Glutamatergic neuron (in vitro differentiated cells): ENCODE results near the gene MB. TPM values are rescaled to one million over a fixed set of nuclear protein-coding genes. Genes with fewer than 3 reads are reported as not detected.

Experiments
- DNase-seq: peaks from one replicate; pipeline ENCODE4 v3.0.0; 2022
- H3K27ac Mint-ChIP-seq: one replicate; pipeline ENCODE4 v1.8.0; 2020; ENCODE audit warnings: mild to moderate bottlenecking, mixed read lengths, inconsistent platforms; ENCODE audit not compliant: unreplicated experiment
- H3K27me3 Mint-ChIP-seq: one replicate; pipeline ENCODE4 v1.8.0; 2020; ENCODE audit warnings: mild to moderate bottlenecking, moderate library complexity, mixed read lengths, inconsistent platforms; ENCODE audit not compliant: unreplicated experiment
- H3K36me3 Mint-ChIP-seq: one replicate; pipeline ENCODE4 v1.8.0; 2020; ENCODE audit warnings: mild to moderate bottlenecking, mixed read lengths, inconsistent platforms; ENCODE audit not compliant: unreplicated experiment
- H3K4me1 Mint-ChIP-seq: one replicate; pipeline ENCODE4 v1.8.0; 2020; ENCODE audit warnings: mild to moderate bottlenecking, low read depth, mixed read lengths, inconsistent platforms; ENCODE audit not compliant: unreplicated experiment
- H3K4me3 Mint-ChIP-seq: one replicate; pipeline ENCODE4 v1.8.0; 2020; ENCODE audit warnings: mild to moderate bottlenecking, mixed read lengths, inconsistent platforms; ENCODE audit not compliant: unreplicated experiment
- H3K9me3 Mint-ChIP-seq: one replicate; pipeline ENCODE4 v1.8.0; 2020; ENCODE audit warnings: mild to moderate bottlenecking, moderate library complexity, mixed read lengths, inconsistent platforms; ENCODE audit not compliant: unreplicated experiment
- total RNA-seq: library from RNA; stranded (reverse); fragmentation: NEBNext Ultra II Directional; extraction: Animal tissue kit (Norgen Biotek cat#: 25700); gene quantifications from one replicate; pipeline ENCODE4 v1.2.1, GENCODE V29; 2021; ENCODE audit not compliant: unreplicated experiment
- TF ChIP-seq, protein P1 (sequence below): fragments of 200-600 bp; sonication (generic); IDR thresholded peaks from one replicate; pipeline ENCODE4 v1.5.0; 2021; ENCODE audit not compliant: partially characterized antibody, unreplicated experiment

The MB gene
- total RNA-seq, 1 donor from 2014 or later, result not detected

DNA sequence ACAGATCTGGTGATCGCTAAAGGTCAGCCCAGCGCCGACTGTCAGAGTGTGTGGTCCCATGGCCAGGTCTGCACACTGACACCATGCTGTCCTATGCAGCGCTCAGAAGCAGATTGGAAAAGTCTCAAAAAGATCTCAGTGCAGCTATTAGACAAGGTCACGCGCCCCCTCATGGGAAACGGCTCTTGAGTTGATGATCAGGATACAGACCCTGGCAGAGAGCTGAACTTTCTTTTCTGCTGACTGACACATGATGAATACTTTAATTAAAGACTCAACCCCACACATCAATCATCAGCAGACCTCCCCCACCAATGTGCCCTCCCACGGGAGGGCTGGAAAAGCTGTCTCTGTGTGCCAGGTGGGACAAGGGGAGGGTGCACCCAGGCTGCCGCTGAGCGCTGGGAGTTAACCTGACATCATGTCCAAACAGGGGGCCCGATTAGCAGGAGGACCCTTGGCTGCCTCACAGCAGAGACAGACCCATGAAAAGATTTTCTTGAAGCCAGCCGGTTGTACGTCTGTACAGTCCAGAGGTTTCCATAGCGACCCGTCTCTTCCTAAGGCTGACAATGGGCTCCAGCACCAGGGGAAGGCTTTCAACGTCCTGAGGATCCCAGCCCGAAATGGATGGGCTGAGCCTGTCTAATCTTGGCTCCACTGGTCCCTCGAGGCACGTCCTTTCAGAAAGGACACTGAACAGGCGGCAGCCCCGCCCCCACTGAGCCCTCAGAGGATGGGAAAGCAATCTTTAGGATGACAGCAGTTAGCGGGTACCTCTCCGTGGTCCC lies 49.6 kb downstream of the MB start:
- TF ChIP-seq, protein P1, sequence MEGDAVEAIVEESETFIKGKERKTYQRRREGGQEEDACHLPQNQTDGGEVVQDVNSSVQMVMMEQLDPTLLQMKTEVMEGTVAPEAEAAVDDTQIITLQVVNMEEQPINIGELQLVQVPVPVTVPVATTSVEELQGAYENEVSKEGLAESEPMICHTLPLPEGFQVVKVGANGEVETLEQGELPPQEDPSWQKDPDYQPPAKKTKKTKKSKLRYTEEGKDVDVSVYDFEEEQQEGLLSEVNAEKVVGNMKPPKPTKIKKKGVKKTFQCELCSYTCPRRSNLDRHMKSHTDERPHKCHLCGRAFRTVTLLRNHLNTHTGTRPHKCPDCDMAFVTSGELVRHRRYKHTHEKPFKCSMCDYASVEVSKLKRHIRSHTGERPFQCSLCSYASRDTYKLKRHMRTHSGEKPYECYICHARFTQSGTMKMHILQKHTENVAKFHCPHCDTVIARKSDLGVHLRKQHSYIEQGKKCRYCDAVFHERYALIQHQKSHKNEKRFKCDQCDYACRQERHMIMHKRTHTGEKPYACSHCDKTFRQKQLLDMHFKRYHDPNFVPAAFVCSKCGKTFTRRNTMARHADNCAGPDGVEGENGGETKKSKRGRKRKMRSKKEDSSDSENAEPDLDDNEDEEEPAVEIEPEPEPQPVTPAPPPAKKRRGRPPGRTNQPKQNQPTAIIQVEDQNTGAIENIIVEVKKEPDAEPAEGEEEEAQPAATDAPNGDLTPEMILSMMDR, result no peak
- Mint-ChIP-seq H3K9me3 (peaks cover 6% of the 10 kb centered on the region), H3K4me3 (peak overlapping the region; percentile 50), H3K27ac (peak overlapping the region; percentile 52), H3K27me3 (peaks cover 6% of the 10 kb centered on the region), H3K4me1 (peaks cover 42% of the 10 kb centered on the region), H3K36me3 (no peaks in the 10 kb centered on the region)
- DNase-seq, result peak; percentile 84

DNA sequence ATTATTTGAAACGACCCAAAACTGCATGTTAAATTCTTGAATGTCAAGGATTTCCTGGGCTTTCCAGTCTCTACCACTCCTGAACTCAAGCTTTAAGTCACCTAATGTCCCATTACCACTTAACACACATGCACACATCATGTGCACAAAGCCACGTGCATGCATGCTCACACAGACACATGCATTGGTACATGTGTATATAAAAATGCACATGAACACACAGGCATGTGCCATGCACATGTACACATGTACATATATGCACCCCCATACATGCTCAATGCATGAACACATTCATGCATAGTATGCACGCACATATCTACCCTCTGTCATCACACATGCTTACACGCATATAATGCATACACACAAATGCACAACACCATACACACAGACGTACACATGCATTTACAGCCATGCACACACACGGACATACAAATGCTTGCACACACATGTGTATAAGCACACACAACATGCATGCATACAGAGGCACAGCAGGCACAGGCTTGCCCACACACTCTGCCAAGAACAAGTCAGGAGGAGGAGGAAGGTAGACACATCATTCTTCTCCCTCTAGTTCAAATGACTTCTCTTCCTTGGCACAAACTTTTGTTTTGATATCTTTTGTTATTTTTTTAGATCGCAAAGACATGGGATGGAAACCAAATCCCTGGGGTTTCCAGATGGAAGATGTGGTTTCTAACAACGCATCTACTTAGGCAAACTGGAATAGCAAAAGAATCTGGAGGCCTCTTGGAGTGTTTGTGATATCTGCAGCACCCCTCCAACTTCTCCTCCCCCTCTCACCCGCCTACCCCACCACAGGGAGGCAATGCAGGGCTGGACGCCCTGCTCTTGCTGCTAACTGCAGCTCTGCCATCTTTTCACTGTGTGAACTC lies 51.9 kb downstream of the MB start:
- TF ChIP-seq, protein P1, result no peak
- peaks cover 40% of the 10 kb centered on the region for H3K4me1 Mint-ChIP-seq
- H3K27ac Mint-ChIP-seq, result no peak overlapping the region

DNA sequence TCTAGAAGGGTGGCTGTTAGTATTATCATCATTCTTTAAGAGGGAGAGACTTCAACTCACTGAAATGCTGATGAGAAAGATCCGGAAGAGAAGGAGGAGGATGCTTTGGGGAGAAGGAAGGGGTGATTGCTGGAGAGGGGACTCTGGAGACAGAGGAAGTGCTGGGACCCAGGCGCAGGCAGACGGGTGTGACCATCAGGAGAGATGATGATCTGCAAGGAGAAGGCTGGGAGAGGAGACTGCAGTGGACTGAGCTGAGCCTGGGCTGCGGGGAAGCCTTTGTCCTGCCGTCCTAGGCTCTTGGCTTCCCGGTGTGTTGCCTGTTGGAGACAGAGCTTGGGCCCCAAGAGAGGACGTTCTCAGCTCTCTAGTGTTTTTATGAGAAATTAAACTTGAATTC lies 53.9 kb downstream of the MB start:
- H3K4me1 Mint-ChIP-seq, result peaks cover 27% of the 10 kb centered on the region
- peaks cover 11% of the 10 kb centered on the region for H3K27me3 Mint-ChIP-seq
- peaks cover 10% of the 10 kb centered on the region for H3K9me3 Mint-ChIP-seq
- TF ChIP-seq, protein P1, result no peak
- no peak overlapping the region for H3K27ac Mint-ChIP-seq
- no peaks in the 10 kb centered on the region for H3K36me3 Mint-ChIP-seq
- DNase-seq, result no peak
- no peak overlapping the region for H3K4me3 Mint-ChIP-seq

More for the DNA sequence above, 51.9 kb downstream of the MB start:
- peaks cover 10% of the 10 kb centered on the region for H3K9me3 Mint-ChIP-seq
- DNase-seq, result no peak
- H3K4me3 Mint-ChIP-seq, result no peak overlapping the region
- H3K36me3 Mint-ChIP-seq, result no peaks in the 10 kb centered on the region
- H3K27me3 Mint-ChIP-seq, result peaks cover 11% of the 10 kb centered on the region

DNA sequence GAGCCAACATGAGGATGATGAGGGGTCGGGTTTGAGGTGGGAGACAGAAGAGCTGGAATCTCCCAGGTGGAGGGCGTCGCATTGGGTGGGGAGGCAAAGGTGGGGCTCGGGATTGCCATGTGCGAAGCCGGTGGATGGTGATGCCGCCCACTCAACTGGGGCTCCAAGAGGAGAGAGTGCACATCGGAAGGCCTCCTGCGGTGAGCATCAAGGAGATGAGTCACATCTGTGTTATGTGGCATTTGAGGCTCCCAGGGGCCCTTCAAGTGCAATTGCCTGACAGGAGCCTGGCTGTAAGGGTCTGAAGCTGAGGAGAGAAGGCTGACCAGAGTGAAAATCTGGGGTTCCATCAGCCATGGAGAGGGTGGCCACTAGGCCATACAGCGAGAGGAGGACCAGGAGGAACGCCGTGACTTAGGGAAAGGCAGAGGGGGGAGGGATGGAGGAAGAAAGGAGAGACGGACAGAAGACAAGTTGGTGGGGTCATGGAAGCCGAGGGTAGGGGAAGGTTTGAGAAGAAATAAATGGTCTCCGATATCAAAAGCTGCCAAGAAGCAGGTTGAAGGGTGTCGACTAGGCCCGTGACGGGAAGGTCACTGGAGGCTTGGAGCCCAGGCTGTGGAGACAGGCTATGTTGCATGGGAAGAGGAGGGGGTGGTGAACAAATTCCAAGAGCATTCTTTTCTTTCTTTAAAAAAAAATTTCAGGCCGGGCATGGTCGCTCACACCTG lies 55.2 kb downstream of the MB start:
- no peak overlapping the region for H3K4me3 Mint-ChIP-seq
- TF ChIP-seq, protein P1, result no peak
- no peak for DNase-seq
- peaks cover 7% of the 10 kb centered on the region for H3K9me3 Mint-ChIP-seq
- peaks cover 11% of the 10 kb centered on the region for H3K27me3 Mint-ChIP-seq
- no peaks in the 10 kb centered on the region for H3K36me3 Mint-ChIP-seq
- H3K27ac Mint-ChIP-seq, result no peak overlapping the region
- H3K4me1 Mint-ChIP-seq, result peaks cover 15% of the 10 kb centered on the region
